Gastroesophageal sphincter (tissue), 3 donors: ENCODE measurements around the gene PTPRD.

Experiments
- CTCF ChIP-seq, 4 experiments: fragments of 200-600 bp in 2 of 4; fragments of 450-650 bp in 2 of 4; sonication (generic) in 1 of 4; IDR thresholded peaks; one replicate each; pipeline ENCODE4 v1.5.1; 2017 to 2019; ENCODE audit warnings: antibody characterized with exemption in 4 of 4, mild to moderate bottlenecking in 2 of 4, moderate library complexity in 2 of 4
- POLR2A ChIP-seq, 2 donors: fragments of 450-650 bp; IDR thresholded peaks; one replicate each; pipeline ENCODE4 v1.6.1; 2017; ENCODE audit warnings: antibody characterized with exemption in 2 of 2, mild to moderate bottlenecking in 2 of 2, moderate library complexity in 1 of 2

GRCh38 chr9:9078301-9078700 is 1534.5 kb downstream of the PTPRD start:
- TF ChIP-seq CTCF (IDR thresholded peaks at IDR 0.05): no peak
- TF ChIP-seq POLR2A (IDR thresholded peaks at IDR 0.05): no peak
